HCT116 (cell line): ENCODE data around the gene COL4A4.
A peak's percentile ranks its signal among the peaks of the same experiment; 100 is the strongest.

ENCODE experiments used
- EZH2 ChIP-seq: fragments of 200-600 bp; sonication (generic); IDR thresholded peaks from 2 replicates; pipeline ENCODE4 v1.6.1; 2017; ENCODE audit warnings: antibody characterized with exemption, mixed run types
- EZH2phosphoT487 ChIP-seq: fragments of 200-600 bp; IDR thresholded peaks from 2 replicates; pipeline ENCODE4 v1.6.1; 2018; ENCODE audit warnings: antibody characterized with exemption, borderline replicate concordance
- POLR2A ChIP-seq: IDR thresholded peaks from 2 replicates; pipeline ENCODE4 v1.7.0; 2011; ENCODE audit warnings: borderline replicate concordance; ENCODE audit not compliant: insufficient read depth, insufficient read length; ENCODE audit errors: extremely low read depth
- TF ChIP-seq, protein P1 (sequence below): IDR thresholded peaks from 2 replicates; pipeline ENCODE4 v1.6.1; 2012
- TF ChIP-seq, protein P2 (sequence below), 3 experiments: fragments of 200-600 bp in 1 of 3; sonication (generic) in 1 of 3; IDR thresholded peaks in 2 of 3; conservative IDR thresholded peaks in 1 of 3; 2 replicates each; pipeline ENCODE4 v1.5.1; 2012 to 2017; ENCODE audit warnings: low read depth in 2 of 3, low read length in 2 of 3, antibody characterized with exemption in 1 of 3, borderline replicate concordance in 1 of 3, control low read depth in 1 of 3, mild to moderate bottlenecking in 1 of 3, mixed read lengths in 1 of 3, mixed run types in 1 of 3, moderate library complexity in 1 of 3; ENCODE audit not compliant: insufficient read depth in 1 of 3

DNA sequence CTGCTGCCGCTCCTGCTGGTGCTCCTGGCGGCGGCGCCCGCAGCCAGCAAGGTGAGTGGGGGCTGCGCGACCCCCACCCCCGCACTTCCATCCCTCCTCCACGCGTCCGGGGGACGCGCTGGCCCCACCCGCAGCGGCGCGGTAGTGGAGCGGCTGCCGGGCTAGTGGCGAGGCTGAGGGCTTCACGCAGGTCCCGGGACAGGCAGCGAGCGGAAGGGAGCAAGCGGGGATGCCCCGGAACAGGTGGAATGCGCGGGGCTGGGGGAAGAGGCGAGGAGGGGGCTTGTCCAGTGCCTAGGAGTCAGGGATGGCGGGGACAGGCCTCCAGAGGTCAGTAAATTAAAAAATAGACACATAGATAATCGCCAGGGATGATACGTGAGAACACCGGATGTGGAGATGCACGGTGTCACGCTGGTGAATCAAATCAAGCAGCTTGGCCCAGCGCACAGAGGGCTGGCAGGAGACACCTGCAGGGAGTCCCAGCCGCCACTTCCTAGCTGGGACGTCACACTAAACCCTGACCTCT lies 822 bp upstream of the COL4A4 start:
- TF ChIP-seq POLR2A (no peak), EZH2phosphoT487 (no peak), EZH2 (no peak)
- TF ChIP-seq, protein P1, sequence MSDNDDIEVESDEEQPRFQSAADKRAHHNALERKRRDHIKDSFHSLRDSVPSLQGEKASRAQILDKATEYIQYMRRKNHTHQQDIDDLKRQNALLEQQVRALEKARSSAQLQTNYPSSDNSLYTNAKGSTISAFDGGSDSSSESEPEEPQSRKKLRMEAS, result peak; percentile 27
- TF ChIP-seq, protein P2, sequence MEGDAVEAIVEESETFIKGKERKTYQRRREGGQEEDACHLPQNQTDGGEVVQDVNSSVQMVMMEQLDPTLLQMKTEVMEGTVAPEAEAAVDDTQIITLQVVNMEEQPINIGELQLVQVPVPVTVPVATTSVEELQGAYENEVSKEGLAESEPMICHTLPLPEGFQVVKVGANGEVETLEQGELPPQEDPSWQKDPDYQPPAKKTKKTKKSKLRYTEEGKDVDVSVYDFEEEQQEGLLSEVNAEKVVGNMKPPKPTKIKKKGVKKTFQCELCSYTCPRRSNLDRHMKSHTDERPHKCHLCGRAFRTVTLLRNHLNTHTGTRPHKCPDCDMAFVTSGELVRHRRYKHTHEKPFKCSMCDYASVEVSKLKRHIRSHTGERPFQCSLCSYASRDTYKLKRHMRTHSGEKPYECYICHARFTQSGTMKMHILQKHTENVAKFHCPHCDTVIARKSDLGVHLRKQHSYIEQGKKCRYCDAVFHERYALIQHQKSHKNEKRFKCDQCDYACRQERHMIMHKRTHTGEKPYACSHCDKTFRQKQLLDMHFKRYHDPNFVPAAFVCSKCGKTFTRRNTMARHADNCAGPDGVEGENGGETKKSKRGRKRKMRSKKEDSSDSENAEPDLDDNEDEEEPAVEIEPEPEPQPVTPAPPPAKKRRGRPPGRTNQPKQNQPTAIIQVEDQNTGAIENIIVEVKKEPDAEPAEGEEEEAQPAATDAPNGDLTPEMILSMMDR (IDR thresholded peaks at IDR 0.05 in 2 of 3, conservative IDR thresholded peaks at IDR 0.05 in 1 of 3; ENCODE audit: borderline replicate concordance in 1 of 3, insufficient read depth in 1 of 3, low read depth in 2 of 3, low read length in 2 of 3), result no peak
